DMS53 (cell line): ENCODE results near the gene VPS25.
"Not testable (repeated sequence)": the region's sequence is repeated elsewhere in the genome, so short reads cannot be mapped to it uniquely, and the experiment has no call there.

Experiments used
- DNase-seq: peaks from one replicate; lab custom pipeline; 2025; lab: John Stamatoyannopoulos, UW

The VPS25 gene

DNA sequence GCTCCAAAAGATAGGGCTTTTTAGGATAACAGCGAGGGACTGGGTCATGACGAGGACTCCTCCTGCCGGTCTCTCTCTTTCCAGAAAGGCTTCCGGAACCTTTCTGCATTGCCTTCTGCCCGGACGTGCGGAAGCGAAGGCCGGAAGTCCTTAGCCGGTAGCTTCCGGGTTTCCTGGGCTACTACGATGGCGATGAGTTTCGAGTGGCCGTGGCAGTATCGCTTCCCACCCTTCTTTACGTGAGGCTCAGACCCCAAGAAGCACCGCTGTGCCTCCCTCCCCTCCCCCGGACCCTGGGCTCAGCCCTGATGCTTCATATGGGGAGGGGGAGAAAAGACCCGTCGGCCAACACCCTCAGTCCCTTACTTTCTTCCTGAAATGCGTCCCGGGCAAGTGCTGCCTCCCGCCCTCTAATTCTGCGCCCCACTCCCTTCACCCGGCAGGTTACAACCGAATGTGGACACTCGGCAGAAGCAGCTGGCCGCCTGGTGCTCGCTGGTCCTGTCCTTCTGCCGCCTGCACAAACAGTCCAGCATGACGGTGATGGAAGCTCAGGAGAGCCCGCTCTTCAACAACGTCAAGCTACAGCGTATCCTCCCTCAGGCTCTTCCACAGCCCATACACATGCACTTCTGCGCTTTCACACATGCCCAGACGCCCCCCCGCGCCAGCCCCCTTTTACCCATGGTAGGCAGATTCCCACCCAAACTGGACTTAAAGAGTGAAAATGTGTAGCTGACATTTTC lies at the start of gene VPS25:
Gene VPS25 (plus strand): TSS at position 160 of the 746 bp plus-strand sequence. CDS start 27 bp downstream, at position 187.
- DNase-seq = peak; percentile 96

DNA sequence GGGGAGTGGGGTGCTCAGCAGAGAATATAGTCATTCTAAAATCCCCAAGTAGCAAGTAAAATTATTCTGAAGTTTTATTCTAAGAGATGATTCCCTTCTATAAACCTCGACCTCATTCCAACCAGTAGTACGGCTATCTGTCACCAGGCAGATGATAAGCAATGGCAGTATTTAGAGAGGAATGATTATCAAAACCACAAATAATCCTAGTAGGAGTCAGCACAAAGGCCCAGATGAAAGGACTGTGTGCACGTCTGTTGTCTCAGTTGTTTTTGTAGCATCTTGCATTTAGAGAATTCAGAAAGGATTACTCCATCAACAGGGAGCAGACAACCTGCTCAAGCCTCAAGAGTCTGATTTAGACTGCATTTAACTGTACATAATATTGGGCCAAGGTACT lies 49.6 kb upstream of the VPS25 start:
- no peak for DNase-seq

DNA sequence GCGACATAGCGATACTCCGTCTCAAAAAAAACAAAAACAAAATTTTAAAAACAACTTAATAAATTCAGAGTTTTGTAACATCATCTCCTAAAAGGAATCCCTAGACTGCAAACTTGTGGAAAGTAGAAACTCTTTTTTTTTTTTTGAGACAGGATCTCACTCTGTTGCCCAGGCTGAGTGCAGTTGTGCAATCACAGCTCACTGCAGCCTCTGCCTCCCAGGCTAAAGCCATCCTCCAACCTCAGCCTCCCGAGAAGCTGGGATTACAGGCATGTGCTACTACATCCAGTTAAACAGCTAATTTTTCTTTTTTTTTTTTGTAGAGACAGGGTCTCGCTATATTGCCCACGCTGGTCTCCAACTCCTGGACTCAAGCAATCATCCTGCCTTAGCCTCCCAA lies 48.1 kb upstream of the VPS25 start:
- no peak for DNase-seq

DNA sequence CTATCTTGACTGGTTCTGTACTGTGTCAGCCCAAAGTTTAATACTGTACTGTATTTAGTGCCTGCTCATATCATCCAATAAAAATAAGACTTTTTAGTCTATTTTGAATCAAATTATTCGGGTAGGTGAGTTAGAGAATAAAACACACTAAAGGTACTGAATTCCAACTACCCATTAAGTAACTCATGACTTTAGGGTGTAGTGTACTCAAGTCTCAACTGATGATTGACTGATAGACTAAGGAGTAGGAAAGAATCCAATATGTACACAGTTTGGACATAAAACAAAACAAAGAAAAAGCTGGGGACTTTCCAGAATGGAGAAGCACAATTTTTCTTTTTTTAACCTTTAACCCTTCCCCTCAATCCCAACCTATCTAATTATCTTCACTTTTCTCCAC lies 32.5 kb upstream of the VPS25 start:
- DNase-seq = no peak

DNA sequence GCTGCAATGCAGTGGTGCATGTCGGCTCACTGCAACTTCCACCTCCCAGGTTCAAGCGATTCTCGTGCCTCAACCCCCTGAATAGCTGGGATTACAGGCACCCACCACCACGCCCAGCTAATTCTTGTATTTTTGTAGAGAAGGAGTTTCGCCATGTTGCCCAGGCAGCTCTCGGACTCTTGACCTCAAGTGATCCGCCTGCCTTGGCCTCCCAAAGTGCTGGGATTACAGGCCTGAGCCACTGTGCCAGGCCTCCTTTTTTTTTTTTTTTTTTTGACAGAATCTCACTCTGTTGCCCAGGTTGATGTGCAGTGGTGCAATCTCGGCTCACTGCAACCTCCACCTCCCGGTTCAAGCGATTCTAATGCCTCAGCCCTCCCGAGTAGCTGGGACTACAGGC lies 30.3 kb upstream of the VPS25 start:
- not testable (repeated sequence) for DNase-seq

DNA sequence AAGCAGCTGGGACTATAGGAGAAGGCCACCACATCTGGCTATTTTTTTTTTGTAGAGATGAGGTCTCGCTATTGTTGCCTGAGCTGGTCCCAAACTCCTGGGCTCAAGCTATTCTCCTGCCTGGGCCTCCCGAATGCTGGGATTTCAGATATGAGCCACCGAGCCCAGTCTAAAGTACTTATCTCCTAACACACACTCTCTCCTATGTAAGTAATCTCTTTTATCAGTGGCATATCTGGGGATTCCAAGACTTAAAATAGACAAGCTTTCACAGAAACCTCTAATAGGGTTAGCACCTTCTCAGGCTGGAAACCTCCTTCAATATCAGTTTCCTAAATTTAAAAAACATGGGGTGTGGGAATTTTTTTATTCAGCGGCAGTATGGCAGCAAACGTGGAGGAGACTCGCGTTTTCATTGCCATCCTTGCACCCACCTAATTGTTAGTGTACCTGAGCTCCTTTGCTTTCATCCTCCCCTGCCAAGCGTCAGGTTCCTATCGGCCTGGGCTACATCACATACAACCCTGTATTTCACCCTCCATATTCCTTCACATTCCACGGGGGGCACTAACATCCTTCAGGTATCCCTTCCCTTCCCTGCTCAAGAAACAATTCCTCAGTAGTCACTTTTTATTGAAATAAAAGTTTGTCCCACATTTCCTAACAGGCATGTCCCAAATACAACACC lies 29.5 kb upstream of the VPS25 start:
- DNase-seq = peak; percentile 59

GRCh38 chr17:42744283-42744805 lies 28.9 kb upstream of the VPS25 start:
- peak; percentile 95 for DNase-seq

- DNase-seq = peak; percentile 98
These were observed 28.2 kb upstream of the VPS25 start, which contains the start of gene EZH1 for GRCh38 chr17:42744806-42745617. Gene EZH1, minus strand, starts transcription at chr17:42745040. Its CDS starts 16,099 bp downstream, at chr17:42728941.

DNA sequence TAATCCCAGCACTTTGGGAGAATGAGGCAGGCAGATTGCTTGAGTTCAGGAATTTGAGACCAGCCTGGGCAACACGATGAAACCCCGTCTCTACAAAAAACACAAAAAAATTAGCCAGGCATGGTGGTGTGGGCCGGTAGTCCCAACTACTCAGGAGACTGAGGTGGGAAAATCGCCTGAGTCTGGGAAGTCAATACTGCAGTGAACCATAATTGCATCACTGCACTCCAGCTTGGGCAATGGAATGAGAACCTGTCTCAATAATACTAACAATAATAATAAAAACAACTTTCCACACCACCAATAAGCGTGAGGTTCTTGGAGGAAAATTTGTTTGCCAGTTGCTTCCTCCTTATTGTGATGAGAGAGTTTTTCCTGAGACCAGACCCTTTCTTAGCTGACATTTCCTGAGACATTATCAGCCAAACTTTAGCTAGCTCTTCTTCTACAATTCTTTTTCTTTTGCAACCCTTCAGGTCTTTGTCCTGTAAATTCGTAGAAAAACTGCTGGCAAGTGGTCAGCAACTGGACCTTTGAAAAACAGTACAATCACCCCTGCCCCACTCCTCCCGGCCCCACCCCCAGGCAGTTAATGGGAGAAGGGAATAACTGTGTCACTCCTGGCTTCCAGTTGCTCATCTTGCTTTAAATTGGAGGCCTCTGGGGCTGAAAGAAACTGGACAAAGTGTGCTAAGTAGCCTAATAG lies 24.9 kb upstream of the VPS25 start:
- DNase-seq = no peak

DNA sequence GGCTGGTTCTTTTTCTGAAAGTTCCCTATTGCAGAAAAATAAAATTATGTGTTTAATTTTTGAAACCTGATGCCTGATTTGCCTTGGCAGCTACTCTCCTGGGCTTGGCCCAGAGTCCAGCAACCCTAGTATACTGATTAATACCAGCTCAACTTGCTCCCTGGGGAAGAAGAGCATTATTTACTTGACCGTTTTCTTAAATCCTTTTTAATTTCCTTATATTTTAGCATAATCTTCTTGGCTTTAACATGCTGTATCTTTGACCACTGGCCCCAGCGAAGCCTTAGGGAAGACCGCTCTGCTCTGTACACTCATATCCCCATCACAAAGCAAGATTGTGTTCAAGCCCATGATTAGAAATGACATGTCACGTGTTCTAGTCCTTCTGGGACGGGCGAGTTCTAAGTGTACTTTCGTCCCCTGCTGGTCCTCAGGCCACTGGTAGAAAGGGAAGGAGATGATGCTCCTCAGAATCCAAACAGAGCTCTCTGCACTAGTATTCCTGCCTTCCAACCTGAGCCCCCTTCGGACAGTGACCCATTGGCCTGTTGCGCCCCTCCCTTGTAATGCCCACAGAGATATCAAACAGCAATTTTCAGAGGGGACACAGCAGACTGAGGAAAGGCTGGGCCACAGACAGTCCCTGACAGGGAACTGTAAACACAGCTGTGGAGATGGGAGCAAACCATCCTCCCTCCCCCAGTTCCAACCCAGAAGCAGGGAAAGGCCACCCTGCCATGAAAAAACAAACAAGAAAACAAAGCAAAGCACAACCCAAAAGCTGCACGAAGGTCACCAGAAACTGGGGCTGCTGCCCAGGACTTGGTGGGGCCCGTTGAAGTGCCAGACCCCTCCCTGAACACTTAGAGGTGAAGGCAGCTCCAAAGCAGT lies 24.1 kb upstream of the VPS25 start:
- DNase-seq = peak; percentile 30

DNA sequence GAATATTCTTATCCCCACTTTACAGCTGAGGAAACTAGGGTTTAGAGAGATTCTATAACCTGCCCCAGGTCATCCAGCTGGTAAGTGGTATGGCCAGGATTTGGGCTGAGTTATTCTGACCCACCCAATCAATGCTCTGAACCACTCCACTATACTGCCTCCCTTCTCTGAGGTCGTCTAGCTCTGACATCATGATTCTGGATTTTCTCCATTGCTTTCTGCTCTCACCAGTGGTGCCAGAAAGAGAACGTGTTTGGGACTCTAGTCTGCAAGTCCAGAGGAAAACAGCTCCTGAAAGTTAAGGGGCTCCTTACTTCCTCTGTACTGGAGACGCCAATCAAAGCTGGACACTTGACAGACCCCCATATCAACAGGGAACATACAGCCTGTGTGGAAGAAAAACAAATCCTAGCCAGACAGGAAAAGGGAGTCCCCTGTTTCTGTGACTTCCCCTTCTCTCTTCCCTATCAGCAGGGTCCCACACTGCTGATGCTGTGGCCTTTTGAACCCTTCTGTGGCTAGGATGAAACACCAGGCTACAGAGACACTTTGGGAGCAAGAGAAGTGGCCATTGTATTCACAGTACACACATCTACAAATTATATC lies 22.4 kb upstream of the VPS25 start:
- no peak for DNase-seq

- DNase-seq = no peak
These were observed 21.6 kb upstream of the VPS25 start for GRCh38 chr17:42751628-42752027.

- DNase-seq = peak; percentile 91
These were observed 18.5 kb upstream of the VPS25 start for GRCh38 chr17:42754782-42755181.

- DNase-seq = no peak
These were observed 13.1 kb upstream of the VPS25 start for GRCh38 chr17:42759982-42760651.

DNA sequence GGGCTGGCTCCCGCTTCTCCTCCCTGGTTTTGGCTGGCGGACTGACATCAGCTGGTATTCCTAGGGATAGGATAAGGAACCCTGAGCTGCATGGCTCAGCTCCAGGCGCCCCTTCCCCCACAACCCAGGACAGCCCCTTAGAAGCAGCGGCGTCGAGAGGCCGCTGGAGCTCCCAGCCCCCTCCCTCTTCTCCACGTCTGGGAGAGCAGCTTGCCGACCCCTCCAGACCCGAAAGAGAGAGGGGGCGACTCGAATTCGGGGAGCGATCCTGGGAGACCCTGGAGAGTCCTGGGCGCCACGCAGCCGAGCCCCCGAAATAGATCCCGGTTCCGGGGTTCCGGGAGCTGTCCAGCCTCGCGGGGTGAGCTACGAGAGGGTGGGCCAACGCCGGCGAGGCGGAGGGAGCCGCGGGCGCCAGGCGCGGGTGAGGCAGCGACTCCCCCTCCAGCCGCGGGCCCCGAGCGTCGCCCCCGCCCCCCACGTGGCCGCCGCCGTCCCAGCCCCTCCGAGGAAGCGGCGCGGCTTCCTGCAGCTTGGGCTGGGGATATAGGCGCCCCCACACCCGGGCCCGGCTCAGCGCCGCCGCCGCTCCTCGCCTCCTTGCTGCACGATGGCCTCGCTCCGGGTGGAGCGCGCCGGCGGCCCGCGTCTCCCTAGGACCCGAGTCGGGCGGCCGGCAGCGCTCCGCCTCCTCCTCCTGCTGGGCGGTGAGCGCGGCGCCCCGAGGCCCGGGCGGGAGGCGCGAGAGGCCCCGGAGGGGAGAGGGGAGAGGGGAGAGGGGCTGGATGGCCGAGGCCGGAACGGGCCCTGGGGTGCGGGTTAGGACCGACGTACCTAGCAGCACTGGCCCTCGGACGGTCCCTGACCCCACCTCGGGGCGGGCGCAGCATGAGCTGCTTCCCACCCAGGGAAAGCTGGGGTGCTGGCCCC lies 12.3 kb upstream of the VPS25 start, which contains the start of gene RAMP2:
Gene RAMP2 (plus strand): TSS at position 576 of the 930 bp plus-strand sequence. CDS start 35 bp downstream, at position 611.
- peak; percentile 77 for DNase-seq

DNA sequence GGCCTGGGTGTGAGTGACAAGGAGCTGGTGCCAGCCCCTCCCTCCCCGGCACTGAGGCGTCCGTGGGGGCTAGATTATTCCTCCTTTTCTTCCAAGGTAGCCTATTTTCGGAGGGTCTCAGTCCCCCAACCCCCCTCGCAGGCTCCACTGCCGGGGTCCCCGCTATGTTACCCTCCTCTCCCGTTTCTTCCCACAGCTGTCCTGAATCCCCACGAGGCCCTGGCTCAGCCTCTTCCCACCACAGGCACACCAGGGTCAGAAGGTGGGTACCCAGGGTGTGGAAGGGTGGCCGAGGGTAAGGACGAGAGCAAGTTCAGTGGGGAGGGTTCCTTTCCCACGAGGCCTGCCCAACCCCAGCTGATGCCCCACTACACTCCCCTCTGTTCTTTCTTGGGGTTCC lies 11.6 kb upstream of the VPS25 start:
- no peak for DNase-seq

- no peak for DNase-seq
These were observed 7.1 kb upstream of the VPS25 start for GRCh38 chr17:42766124-42766523.

DNA sequence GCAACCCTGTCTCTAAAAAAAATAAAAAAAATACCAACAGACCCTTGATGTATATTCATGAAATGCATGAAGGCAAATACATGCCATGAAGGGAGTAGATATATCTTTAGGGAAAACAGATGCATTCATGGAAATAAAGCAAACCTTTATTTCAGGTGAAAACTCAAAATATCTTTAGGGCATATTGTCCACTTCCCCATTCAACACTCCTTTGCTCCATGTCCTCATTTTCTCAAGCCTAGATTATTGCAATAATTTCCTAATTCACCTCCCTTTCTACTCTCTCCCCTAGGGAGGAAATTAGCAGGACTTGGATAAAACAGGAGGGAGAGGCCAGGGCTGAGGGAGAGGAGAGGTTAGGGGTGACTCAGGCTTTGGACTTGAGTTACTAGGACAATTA lies 5.7 kb upstream of the VPS25 start:
- no peak for DNase-seq
